Gastroesophageal sphincter (tissue), 3 donors: ENCODE results near the gene DNPH1.

Experiments
- CTCF ChIP-seq, 4 experiments: fragments of 200-600 bp in 2 of 4; fragments of 450-650 bp in 2 of 4; sonication (generic) in 1 of 4; IDR thresholded peaks; one replicate each; pipeline ENCODE4 v1.5.1; 2017 to 2019; ENCODE audit warnings: antibody characterized with exemption in 4 of 4, mild to moderate bottlenecking in 2 of 4, moderate library complexity in 2 of 4
- EP300 ChIP-seq: sonication (generic); formaldehyde crosslinking; IDR thresholded peaks from one replicate; pipeline ENCODE4 v1.6.1; 2017; ENCODE audit warnings: antibody characterized with exemption, mild to moderate bottlenecking
- POLR2AphosphoS5 ChIP-seq: sonication (generic); formaldehyde crosslinking; IDR thresholded peaks from one replicate; pipeline ENCODE4 v1.6.1; 2017; ENCODE audit warnings: antibody characterized with exemption

DNA sequence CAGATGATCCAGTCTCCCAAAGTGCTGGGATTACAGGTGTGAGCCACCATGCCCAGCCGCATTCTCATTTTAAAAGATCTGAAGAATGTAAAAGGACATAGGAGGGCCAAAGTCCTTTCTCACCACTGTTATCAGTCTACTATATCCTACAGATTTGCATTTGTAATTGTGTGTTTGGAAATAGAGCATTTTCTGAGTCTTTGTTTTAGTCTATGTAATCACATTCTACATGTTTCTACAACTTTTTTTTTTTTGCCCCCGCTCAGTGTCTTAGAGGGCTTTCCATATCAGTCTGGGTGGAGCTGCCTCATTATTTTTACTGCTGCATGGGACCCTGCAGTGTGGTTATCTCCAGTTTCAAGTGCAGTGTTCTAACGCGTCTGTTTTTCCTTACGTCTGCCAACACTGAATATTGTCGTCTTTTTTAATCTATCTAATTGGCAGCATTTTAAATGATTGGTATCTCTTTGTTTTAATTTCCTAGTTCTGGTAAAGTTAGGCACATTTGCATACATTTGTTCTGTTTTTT is 39.4 kb downstream of the DNPH1 start:
- TF ChIP-seq EP300 (no peak), POLR2AphosphoS5 (no peak), CTCF (IDR thresholded peaks at IDR 0.05) (no peak)
